ENCODE measurements around the gene ABLIM3. TPM values are rescaled to one million over a fixed set of nuclear protein-coding genes. Genes with fewer than 3 reads are reported as not detected.

ABLIM3 gene
- 23.3 and 40.3 TPM in 2 replicates for total RNA-seq

DNA sequence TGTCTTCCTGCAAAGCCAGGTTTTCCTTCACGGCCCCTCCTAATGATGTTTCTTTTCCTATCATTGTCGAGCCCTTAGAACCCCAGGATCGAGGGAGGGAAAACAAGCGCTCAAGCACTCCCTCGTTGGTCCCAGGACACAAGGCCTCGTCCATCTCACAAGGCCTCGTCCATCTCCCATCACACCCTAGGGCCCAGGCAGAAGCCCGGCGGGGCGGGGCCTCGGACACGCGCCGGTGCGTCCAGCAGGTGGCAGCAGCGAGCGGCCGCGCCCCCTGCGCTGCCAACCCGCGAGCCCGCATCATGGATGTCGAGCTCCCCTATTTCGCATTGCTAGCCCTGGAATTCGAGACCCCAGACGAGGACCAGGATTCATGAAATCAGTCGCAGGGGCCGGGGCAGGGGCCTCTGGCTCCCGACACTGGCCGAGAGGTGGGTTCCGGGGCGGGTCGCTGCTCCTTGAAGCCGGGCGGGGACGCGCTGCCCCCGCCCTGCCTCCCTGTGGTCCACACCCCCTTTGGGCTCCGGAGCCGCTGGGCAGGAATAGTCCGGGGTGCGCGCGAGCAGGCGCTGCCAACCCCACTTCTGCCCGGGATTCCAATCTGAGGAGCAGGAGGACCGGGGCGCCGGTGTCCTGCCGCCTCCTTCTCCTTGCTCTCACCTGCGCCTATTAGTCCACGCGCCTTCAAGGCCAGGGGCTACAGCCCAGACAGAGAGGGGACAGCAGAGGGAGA, at the start of gene ABLIM3:
Gene ABLIM3, plus strand, starts transcription at position 270 of the 733 bp plus-strand sequence. CDS start 603 bp downstream, outside the sequence.

DNA sequence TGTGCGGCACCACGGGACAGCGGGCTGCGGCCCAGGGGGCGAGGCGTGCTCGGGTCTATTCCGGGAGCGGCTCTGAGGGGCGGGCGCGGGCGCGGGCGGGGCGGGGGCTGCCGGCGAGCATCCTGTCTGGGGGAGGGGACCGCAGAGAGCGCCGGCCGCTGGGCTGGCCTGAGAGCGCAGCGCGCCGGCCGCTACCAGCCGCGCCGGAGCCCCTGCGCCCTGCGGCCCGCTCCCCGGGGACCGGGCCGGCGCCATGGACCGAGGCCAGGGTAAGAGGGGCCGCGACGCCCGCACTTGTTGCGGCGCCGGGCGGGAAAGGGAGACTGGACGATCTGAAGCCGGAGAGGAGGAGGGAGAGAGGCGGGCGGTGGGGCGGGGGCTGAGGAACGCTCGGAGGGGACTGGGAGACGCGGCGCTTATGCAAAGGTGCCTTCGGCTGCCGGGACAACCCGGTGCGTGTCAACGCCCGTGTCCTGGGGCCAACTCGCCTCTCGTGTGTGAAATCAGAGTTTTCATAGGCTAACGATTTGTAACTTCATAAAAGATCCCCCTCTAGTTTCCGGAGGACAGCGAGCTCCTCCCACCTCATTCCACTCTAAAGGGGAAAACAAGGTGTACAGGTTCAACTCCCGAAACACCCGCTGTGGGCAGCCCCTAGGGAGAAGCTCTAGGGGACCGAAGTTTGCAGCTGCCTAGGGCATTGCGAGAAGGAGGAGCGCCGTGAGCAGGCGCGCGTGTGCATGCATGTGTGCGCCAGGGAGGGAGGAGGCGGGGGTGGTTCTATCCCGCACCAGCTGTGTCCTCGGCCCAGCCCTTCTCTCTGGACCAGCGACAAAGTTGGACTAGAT, 130.6 kb downstream of the ABLIM3 start, which contains the start of gene AFAP1L1:
Gene AFAP1L1, plus strand, starts transcription at position 144 of the 848 bp plus-strand sequence. Its CDS starts 110 bp downstream, at position 254.

Other genes with a start within 250 kb of the ABLIM3 start
- gene SH3TC2, start 78.4 kb upstream of the ABLIM3 start, total RNA-seq = 8.6 and 16.4 TPM in 2 replicates
- 137 and 216 TPM in 2 replicates for gene AFAP1L1, start 130.4 kb downstream of the ABLIM3 start, total RNA-seq
- 18.5 and 87.2 TPM in 2 replicates for gene GRPEL2, start 204.0 kb downstream of the ABLIM3 start, total RNA-seq
- gene PCYOX1L, start 216.6 kb downstream of the ABLIM3 start, total RNA-seq = 7.3 and 17.7 TPM in 2 replicates
- gene IL17B, start 237.8 kb downstream of the ABLIM3 start, total RNA-seq = not detected in 2 replicates

Data from bladder microvascular endothelial cell (primary cell).